Peyer's patch (tissue), 4 donors: Measurements from ENCODE around the gene PDE4B.

Source experiments
- CTCF ChIP-seq, 6 experiments: fragments of 450-650 bp in 4 of 6; fragments of 200-600 bp in 2 of 6; sonication (generic) in 1 of 6; IDR thresholded peaks; one replicate each; pipeline ENCODE4 v1.5.1; 2017 to 2019; ENCODE audit warnings: antibody characterized with exemption in 6 of 6, mild to moderate bottlenecking in 3 of 6, moderate library complexity in 1 of 6
- POLR2A ChIP-seq, 2 donors: fragments of 450-650 bp; IDR thresholded peaks; one replicate each; pipeline ENCODE4 v1.5.1; 2017; ENCODE audit warnings: antibody characterized with exemption in 2 of 2, mild to moderate bottlenecking in 2 of 2, moderate library complexity in 2 of 2

GRCh38 chr1:66022904-66023620 lies 230.4 kb downstream of the PDE4B start:
- TF ChIP-seq POLR2A (IDR thresholded peaks at IDR 0.05) (no peak), CTCF (IDR thresholded peaks at IDR 0.05) (no peak)
